Choroid plexus epithelial cell (primary cell): ENCODE measurements around the gene PI4K2A.
"Not testable (repeated sequence)": the region's sequence is repeated elsewhere in the genome, so short reads cannot be mapped to it uniquely, and the experiment has no call there.

Experiments
- DNase-seq: peaks from one replicate; pipeline ENCODE4 v3.0.0-alpha.2; 2010; ENCODE audit warnings: low read depth
- H3K4me3 ChIP-seq: 2 replicates; pipeline ENCODE4 v1.5.1; 2011; ENCODE audit warnings: low read depth, mild to moderate bottlenecking, control low read depth, low read length, moderate library complexity
- CTCF ChIP-seq: conservative IDR thresholded peaks from 2 replicates; pipeline ENCODE4 v1.5.1; 2011; ENCODE audit warnings: low read depth, mild to moderate bottlenecking, control low read depth, inconsistent platforms, low read length, moderate library complexity

The PI4K2A gene

DNA sequence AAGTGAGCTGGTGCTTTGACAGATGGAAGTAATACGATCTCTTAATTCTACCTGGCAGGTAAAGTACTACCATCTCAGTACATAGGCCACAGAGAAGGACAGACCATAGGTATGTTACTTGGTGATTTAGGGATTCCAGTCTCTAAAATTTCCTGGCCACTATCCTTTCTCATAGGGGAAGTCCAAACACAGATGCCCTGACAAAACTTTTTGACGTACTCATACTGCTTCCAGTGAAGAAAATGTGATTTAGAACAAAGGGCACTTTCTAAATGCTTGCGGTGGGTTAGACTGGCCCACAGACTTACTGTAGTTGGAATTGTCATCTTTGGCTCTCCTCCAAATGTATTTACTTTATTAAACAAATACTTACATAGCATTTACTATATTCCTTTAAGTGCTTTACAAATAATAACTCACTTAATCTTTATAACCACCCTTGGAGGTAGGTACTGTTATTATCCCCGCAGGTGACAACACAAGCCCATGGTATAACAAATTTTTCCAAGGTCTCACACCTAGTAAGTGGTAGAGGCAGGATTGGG lies 3.0 kb downstream of the PI4K2A start:
- no peak for DNase-seq
- no peak overlapping the region for H3K4me3 ChIP-seq
- TF ChIP-seq CTCF = no peak

DNA sequence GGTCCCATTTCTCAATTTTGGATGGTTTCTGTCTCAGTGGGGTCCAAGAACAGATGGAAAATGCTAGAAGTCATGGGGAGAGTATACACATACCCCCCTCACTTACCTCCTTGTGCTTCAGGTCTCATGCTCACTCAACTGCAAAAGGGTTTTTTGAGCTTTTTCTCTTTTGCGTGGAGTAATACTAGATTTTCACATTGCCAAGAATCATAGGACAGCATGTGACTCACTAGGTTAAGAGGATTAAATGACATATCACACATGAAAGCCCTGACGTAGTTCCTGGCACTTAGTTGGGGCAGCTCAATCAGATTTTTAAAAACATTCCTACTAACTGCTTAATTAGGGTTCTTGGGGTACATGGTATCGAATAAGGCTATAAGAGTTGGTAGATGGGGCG lies 4.5 kb downstream of the PI4K2A start:
- TF ChIP-seq CTCF = no peak
- H3K4me3 ChIP-seq = no peak overlapping the region
- no peak for DNase-seq

DNA sequence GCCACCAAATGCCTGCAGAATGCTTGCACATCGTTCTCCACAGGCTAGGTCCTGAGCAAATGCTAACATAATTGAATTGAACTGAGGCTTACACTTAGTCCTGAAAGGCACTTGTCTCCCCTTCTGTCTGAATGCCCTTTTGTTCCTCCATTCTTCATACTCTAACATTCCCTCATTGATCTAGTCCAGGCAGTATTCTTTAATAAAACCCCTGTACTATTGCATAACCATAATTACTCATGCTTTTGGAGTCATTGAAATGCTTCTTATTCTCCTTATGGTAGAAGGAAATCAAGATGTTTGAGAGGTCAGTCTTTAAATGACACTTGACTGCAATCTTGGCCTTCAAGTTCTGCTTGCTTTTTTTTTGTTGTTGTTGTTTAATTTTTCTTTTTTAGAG lies 7.1 kb downstream of the PI4K2A start:
- TF ChIP-seq CTCF = no peak
- no peak overlapping the region for H3K4me3 ChIP-seq
- DNase-seq = peak; percentile 70

DNA sequence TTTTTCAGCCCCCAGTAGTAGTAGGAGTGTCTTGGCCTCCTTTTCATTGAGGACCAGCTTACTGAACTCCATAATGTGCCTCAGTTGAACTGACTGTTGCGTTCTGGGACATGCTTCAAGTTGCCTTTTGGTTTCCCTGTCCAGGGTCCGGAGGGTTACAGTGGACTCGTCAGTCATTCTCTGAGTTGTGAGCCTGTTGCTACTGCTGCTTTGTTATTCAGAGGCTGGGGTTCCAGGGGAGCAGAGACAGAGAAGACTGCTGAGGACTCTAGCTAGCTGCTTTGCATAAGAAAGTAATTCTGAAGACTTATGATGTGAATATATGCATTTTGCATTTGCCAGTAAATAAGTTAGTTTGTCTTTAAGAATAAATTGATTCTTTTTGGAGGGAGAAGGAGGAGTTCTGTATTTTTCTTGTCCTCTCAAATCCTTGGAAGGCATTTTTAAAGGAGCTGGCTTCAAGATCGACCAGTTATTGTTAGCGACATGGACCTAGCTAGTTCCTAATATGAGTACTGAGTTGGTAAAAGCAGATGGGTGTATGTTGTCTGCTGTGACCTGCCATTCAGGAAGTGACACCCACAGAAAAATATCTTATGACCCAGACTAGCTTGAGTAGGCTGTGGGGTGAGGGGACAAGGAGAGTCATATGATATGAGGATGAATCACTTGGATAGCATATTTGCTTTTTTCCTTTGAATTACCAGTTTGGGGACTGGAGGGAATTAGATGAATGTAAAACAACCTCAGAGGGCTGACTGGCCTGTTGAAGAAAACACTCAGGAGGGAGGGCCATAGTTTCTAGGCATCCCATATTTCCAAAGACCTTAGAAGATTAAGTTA lies 8.3 kb downstream of the PI4K2A start:
- H3K4me3 ChIP-seq = no peak overlapping the region
- no peak for TF ChIP-seq CTCF
- peak; percentile 92 for DNase-seq

GRCh38 chr10:97649405-97649750 lies 8.9 kb downstream of the PI4K2A start:
- not testable (repeated sequence) for H3K4me3 ChIP-seq

GRCh38 chr10:97650726-97651125 lies 10.3 kb downstream of the PI4K2A start:
- H3K4me3 ChIP-seq = no peak overlapping the region
- no peak for DNase-seq
- no peak for TF ChIP-seq CTCF

More at GRCh38 chr10:97649405-97649750, 8.9 kb downstream of the PI4K2A start:
- DNase-seq = not testable (repeated sequence)

GRCh38 chr10:97651773-97652172 lies 11.3 kb downstream of the PI4K2A start:
- no peak for TF ChIP-seq CTCF
- no peak overlapping the region for H3K4me3 ChIP-seq
- peak; percentile 9 for DNase-seq
